Stimulated activated CD8-positive, alpha-beta memory T cell treated with anti-CD3 and anti-CD28 coated beads, Interleukin-15, amount 100 ng/mL, for 48 hours (primary cell): ENCODE data around the gene ST3GAL2.

ENCODE experiments used
- DNase-seq, 2 donors: peaks; one replicate each; pipeline ENCODE4 v3.0.0-alpha.2; 2020; ENCODE audit warnings: low read depth in 2 of 2

Gene ST3GAL2

GRCh38 chr16:70438969-70439862, at the start of gene ST3GAL2:
ST3GAL2 (minus strand) TSS chr16:70439100; CDS start chr16:70398530, 40,570 bp downstream.
- DNase-seq: peak; percentile 89 to 92

- no peak for DNase-seq
These were observed 46.0 kb upstream of the ST3GAL2 start for GRCh38 chr16:70484867-70485266.

GRCh38 chr16:70483426-70483825, 44.5 kb upstream of the ST3GAL2 start:
- no peak for DNase-seq

- DNase-seq: no peak
These were observed 43.7 kb upstream of the ST3GAL2 start for GRCh38 chr16:70482624-70483023.

- DNase-seq: no peak
These were observed 43.1 kb upstream of the ST3GAL2 start for GRCh38 chr16:70481929-70482536.

GRCh38 chr16:70480127-70481105, 41.5 kb upstream of the ST3GAL2 start:
- DNase-seq: no peak

- DNase-seq: no peak
These were observed 40.0 kb upstream of the ST3GAL2 start for GRCh38 chr16:70478912-70479341.

- DNase-seq: no peak
These were observed 39.3 kb upstream of the ST3GAL2 start for GRCh38 chr16:70478169-70478568.

GRCh38 chr16:70476272-70477020, 37.5 kb upstream of the ST3GAL2 start:
- DNase-seq: peak; percentile 45 to 56

- no peak for DNase-seq
These were observed 36.4 kb upstream of the ST3GAL2 start for GRCh38 chr16:70475054-70475871.

- no peak for DNase-seq
These were observed 35.6 kb upstream of the ST3GAL2 start for GRCh38 chr16:70474320-70475053.

GRCh38 chr16:70473446-70474319, 34.8 kb upstream of the ST3GAL2 start:
- DNase-seq: no peak

GRCh38 chr16:70472786-70473433, 34.0 kb upstream of the ST3GAL2 start:
- DNase-seq: no peak

GRCh38 chr16:70470927-70471341, 32.0 kb upstream of the ST3GAL2 start:
- no peak for DNase-seq

- no peak for DNase-seq
These were observed 31.4 kb upstream of the ST3GAL2 start for GRCh38 chr16:70470141-70470926.

- no peak for DNase-seq
These were observed 30.1 kb upstream of the ST3GAL2 start for GRCh38 chr16:70468776-70469525.
